ENCODE results near the gene NKX1-2. TPM values are rescaled to one million over a fixed set of nuclear protein-coding genes. Genes with fewer than 3 reads are reported as not detected.

The NKX1-2 gene
- polyA plus RNA-seq, result not detected

DNA sequence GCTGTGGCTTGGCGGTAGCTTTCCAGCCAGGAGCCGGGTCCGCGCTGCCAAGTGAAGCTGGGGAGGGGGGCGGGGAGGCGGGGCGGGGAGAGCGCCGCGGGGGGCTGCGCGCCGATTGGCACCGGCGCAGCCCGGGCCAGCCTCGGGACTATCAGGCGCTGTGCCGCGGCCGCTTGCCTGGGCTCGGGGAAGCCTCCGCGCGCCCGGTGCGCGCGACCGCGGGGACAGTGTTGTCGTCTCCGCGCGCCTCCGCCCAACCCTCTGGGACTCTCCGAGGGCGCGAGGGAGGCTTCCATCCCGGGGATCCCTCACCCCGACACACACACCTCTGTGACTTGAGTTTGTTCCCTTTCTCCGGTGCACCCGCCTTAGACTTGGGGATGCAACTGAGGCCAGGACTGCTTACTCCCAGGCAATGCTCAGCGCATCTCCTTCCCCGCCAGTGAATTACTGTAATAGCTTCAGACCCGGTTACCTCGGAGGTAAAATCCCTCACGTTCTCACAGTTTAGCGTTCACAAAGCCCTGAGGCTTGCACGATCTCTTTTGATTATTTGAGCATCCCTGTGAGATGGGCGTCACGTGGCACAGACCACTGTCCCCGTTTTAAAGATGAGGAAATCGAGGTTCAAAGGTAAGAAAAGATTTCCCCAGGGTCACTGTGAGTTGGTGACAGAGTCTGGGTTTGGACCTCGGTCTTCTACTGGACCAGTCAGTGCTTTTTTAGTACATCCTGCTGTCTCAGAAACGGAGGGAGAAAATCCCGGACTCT is at the start of gene NKX1-2:
TSS of gene NKX1-2 (minus strand) at position 24 of the 771 bp plus-strand sequence. CDS start 92 bp downstream, outside the sequence.
- peak within 1 kb of the TSS in 2 of 3 donors; percentile 50 to 76 for H3K27ac Mint-ChIP-seq
- no peaks in the 10 kb centered on the region for H3K9me3 Mint-ChIP-seq
- H3K36me3 Mint-ChIP-seq, result no peaks in the 10 kb centered on the region
- H3K27me3 Mint-ChIP-seq, result peaks cover 61% of the 10 kb centered on the region
- H3K4me3 Mint-ChIP-seq, result peak within 1 kb of the TSS; percentile 5 to 85 (median 71)
- H3K4me1 Mint-ChIP-seq, result peaks cover 15 to 19% (median 15%) of the 10 kb centered on the region in 3 donors

DNA sequence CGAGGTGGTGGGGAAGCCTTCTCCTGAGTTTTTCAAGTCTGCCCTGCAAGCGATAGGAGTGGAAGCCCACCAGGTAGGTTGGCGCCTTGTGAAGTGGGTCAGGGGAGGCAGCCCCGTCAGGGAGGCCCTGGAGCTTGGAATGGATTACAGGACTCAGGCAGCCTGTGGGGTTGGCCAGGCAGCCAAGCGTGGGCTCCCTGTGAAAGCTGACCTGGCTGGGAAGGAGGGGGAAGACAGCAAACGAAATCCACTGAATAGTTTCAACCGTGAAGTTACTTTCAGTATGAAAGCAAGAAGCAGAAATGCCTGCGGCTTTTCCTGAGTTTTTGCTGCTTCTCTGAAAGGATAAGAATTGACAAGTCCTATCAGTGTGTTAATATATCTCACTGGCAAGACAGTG is 48.2 kb upstream of the NKX1-2 start:
- Mint-ChIP-seq H3K9me3 (peaks cover 1 to 6% (median 4%) of the 10 kb centered on the region in 3 donors), H3K4me3 (peak overlapping the region in 1 of 4 donors; percentile 12), H3K36me3 (peaks cover 11% of the 10 kb centered on the region), H3K4me1 (peaks cover 0 to 5% (median 0%) of the 10 kb centered on the region in 3 donors), H3K27me3 (no peaks in the 10 kb centered on the region), H3K27ac (no peak overlapping the region)

DNA sequence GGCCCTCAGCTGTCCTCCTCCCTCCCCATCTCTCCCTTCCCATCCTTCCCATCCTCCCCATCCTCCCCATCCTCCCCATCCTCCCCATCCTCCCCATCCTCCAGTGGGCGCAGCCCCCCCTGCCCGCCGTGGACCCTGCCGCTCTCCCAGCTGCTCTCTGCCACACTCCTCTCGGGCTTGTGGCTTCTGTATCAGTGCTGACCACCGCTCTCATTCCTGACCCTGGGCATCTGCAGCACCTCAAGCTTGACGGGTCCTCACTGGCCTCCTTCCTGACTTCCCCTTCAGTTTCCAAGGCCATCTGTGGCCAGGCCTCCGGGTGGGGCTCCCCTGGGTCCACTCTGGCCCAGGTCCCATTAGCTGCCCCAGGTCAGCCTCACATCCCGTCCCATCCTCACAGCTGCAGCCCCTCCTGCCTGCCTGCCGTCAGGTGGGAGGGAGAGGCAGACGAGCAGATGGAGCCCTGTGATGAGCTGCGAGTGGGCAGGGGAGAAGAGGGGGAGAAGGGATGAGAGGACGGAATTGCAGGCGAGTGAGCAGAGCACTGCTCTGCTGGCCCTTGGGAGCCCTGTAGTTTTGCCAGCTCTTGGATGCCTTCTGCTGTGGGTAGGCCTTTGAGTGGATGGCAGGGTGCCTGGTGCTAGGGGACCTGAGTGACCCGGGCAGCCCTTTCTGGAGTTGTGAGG is 47.5 kb upstream of the NKX1-2 start:
- Mint-ChIP-seq H3K9me3 (peaks cover 1 to 6% (median 4%) of the 10 kb centered on the region in 3 donors), H3K27ac (no peak overlapping the region), H3K27me3 (no peaks in the 10 kb centered on the region)

DNA sequence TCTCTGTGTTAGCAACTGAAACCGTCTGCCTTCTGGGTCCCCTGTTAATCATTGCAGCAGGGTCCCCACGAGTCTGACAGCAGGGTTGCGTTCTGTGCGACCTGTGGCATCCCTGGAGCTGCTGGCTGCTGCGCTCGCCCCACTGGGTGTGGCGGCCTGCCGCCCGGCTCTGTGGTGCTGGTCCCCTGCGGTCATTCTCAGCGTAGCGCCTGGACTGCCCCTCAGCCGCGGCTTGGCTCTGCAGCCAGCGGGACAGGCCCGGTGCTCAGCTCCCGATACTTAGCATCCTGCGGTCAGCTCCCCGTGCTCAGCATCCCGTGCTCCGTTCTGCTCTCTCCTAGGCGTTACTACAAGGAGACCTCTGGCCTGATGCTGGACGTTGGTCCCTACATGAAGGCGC is 46.8 kb upstream of the NKX1-2 start:
- Mint-ChIP-seq H3K4me1 (peaks cover 0 to 5% (median 0%) of the 10 kb centered on the region in 3 donors), H3K4me3 (no peak overlapping the region), H3K9me3 (peaks cover 0 to 6% (median 4%) of the 10 kb centered on the region in 3 donors), H3K27me3 (no peaks in the 10 kb centered on the region), H3K27ac (no peak overlapping the region), H3K36me3 (peaks cover 7% of the 10 kb centered on the region)

More for the DNA sequence above, 47.5 kb upstream of the NKX1-2 start:
- Mint-ChIP-seq H3K4me1 (peaks cover 0 to 5% (median 0%) of the 10 kb centered on the region in 3 donors), H3K4me3 (no peak overlapping the region), H3K36me3 (peaks cover 11% of the 10 kb centered on the region)

DNA sequence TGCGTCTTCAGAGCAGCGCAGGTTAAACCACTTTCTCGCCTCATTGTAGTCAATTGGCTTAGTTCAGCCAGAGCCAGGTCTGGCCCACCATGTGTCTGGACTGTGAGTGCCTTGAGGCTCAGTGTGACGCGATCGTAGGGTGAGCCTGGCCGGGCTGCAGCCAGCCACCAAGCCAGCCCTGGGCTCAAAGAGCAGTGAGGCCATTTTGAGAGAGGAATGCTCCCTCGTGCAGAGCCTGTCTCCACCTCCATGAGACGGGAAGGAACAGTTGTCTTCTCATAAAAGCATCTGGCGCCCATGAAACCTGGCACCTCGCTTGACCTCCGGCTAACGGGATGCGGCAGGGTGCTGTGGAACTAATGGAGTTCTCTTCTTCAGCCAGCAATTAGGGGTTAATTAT is 46.3 kb upstream of the NKX1-2 start:
- Mint-ChIP-seq H3K9me3 (peaks cover 0 to 6% (median 4%) of the 10 kb centered on the region in 3 donors), H3K4me1 (peaks cover 0 to 5% (median 0%) of the 10 kb centered on the region in 3 donors), H3K4me3 (no peak overlapping the region), H3K27me3 (no peaks in the 10 kb centered on the region), H3K36me3 (peaks cover 7% of the 10 kb centered on the region), H3K27ac (peak overlapping the region in 1 of 3 donors; percentile 86)

DNA sequence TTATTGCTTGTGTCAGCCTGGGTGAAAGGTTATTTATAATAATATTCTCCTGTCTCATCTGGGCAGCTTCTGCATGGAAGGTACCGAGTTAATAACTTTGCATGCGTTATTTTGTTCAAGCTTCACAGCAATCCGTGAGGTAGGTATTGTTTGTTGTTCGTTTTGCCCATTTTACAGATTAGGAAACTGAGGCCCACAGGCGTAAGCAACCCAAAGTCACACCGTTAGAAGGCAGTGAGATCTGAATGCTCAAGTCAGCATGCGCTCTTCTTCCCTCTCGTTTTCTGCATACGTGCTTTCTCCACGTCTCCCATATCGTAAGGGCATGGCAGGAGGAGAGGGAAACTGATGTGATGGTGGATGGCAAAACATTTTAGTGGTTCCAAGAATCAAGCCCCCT is 45.9 kb upstream of the NKX1-2 start:
- no peak overlapping the region for H3K4me3 Mint-ChIP-seq
- peaks cover 0 to 3% (median 1%) of the 10 kb centered on the region in 3 donors for H3K9me3 Mint-ChIP-seq
- peaks cover 0 to 4% (median 0%) of the 10 kb centered on the region in 3 donors for H3K4me1 Mint-ChIP-seq
- no peaks in the 10 kb centered on the region for H3K27me3 Mint-ChIP-seq
- peak overlapping the region in 1 of 3 donors; percentile 86 for H3K27ac Mint-ChIP-seq
- H3K36me3 Mint-ChIP-seq, result peaks cover 3% of the 10 kb centered on the region

DNA sequence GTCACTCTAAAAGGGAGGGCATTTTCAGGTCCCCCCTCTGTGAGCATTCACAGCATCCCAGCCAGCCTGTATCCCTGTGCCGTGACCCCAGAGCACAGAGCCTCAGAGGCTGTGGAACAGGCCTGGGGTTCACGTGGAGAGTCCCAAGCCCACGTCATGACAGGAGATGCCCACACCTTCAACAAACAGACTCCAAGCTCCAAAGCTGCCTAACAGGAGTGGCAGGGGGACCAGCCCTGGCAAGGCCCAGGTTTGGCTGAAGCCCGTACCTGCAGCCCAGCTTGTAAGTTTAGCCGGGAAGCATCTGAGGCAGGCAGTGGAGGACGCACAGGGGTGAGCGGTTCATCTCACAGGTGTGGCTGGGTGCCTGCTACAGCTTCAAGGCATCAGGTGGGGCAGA is 45.3 kb upstream of the NKX1-2 start:
- Mint-ChIP-seq H3K4me1 (peaks cover 0 to 4% (median 0%) of the 10 kb centered on the region in 3 donors), H3K4me3 (no peak overlapping the region), H3K27me3 (no peaks in the 10 kb centered on the region), H3K27ac (no peak overlapping the region), H3K9me3 (no peaks in the 10 kb centered on the region), H3K36me3 (peaks cover 2% of the 10 kb centered on the region)

DNA sequence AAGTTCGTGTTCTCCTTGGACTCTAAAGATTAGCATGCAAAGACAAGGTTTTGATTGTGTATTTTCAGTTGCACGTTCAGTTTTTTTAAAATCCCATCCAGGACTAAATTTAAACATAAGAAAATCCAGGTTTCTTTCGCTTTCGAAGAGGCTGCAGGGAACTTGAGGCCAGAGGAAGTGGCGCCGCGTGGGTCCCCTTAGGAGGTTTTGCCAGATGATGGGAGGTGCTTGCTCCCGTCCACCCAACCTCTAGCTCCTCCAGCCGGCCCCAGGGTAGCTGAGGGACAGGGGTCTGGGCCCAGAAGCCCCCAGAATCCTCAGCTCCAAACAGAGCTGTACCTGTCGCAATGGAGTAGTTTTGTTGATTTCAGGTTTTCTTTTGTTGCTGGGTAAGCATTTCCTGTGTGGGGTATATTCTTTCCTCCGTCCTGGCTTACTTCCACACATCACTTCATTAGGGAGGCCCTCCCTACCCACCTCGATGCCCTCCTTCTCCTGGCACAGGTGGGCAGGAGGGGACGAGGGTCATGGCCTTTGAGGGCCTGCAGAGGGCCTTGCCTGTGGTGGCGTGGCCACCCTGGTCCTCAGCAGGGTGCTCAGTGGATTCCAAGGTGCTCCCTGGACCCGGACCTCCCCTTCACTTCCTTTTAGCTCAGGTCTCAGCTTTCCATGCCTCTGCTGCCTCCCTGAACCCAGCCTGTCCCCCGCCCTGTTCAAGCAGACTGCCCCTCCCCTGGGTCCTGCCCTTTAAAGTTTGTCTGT is 44.4 kb upstream of the NKX1-2 start:
- no peak overlapping the region for H3K27ac Mint-ChIP-seq
- H3K4me1 Mint-ChIP-seq, result peaks cover 0 to 4% (median 0%) of the 10 kb centered on the region in 3 donors
- H3K27me3 Mint-ChIP-seq, result no peaks in the 10 kb centered on the region
- H3K4me3 Mint-ChIP-seq, result peak overlapping the region in 1 of 4 donors; percentile 66
- no peaks in the 10 kb centered on the region for H3K9me3 Mint-ChIP-seq
- peaks cover 2% of the 10 kb centered on the region for H3K36me3 Mint-ChIP-seq

DNA sequence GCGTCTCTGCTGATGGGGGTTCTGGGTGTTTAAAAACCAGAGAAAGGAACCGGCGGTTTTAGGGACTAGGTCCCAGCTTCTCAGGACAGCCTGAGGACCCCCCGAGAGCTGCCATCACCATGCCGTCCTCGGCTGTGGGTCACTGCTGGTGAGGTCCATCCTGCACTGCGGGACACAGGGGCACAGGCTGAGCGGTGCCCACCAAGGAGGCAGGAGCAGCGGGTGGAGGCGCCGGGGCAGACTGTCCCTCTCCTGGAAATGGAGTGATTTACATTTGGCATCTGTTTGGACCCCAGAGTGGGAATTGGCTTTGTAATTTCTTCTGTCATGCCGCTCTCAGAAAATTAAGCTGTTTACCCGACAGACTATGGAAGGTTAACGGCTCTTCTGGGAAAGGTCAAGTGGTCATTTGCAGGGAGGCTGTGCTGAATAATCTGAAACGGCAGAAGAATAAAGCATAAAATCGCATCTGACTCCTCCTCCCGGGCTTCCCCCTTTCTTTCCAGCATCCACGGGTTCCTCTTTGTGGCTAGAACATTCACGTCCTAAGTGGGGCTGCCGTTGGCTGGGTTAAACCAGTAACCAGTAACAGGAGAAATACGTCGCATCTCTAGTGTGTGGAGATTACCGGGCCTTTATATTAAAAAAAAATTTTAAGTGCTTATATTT is 43.5 kb upstream of the NKX1-2 start:
- Mint-ChIP-seq H3K36me3 (peaks cover 2% of the 10 kb centered on the region), H3K27ac (no peak overlapping the region), H3K9me3 (no peaks in the 10 kb centered on the region), H3K4me3 (no peak overlapping the region), H3K27me3 (no peaks in the 10 kb centered on the region), H3K4me1 (peaks cover 0 to 4% (median 0%) of the 10 kb centered on the region in 3 donors)

DNA sequence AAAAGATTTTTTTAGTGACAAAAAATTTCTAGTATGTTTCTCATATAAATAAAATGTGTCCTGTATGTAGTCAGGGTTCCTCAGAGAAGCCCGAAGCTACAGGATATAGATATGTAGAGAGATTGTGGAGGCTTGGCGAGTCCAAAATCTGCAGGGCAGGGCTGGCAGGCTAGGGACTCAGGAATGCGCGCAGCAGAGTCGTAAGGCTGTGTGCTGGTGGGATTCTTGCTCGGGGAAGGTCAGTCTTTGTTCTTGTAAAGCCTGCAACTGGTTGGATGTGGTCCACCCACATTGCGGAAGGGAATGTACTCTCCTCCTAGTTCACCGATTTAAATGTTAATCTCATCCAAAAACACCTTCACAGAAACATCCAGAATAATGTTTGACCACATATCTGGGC is 42.4 kb upstream of the NKX1-2 start:
- Mint-ChIP-seq H3K36me3 (peaks cover under 1% of the 10 kb centered on the region), H3K27me3 (no peaks in the 10 kb centered on the region), H3K9me3 (no peaks in the 10 kb centered on the region), H3K4me3 (no peak overlapping the region), H3K27ac (no peak overlapping the region), H3K4me1 (peaks cover 0 to 4% (median 0%) of the 10 kb centered on the region in 3 donors)

DNA sequence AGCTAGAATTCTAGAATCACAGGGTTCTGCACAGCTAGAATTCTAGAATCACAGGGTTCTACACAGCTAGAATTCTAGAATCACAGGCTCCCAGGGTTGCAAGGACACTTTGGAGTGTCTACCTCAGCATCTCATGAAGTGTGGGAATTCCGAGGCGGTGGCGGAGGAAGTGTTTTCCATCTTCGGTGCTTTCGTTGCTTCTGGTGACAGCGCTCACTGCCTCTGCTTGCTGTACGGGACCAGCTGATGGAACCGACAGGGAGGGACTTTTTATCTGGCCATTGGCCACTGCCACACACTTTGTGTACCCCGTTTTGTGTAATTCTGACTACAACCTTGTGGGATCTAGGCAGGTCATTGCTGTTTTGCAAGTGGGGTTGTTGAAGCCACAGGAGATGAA is 41.3 kb upstream of the NKX1-2 start:
- Mint-ChIP-seq H3K4me1 (peaks cover 0 to 4% (median 0%) of the 10 kb centered on the region in 3 donors), H3K9me3 (peaks cover 0 to 3% (median 0%) of the 10 kb centered on the region in 3 donors)

DNA sequence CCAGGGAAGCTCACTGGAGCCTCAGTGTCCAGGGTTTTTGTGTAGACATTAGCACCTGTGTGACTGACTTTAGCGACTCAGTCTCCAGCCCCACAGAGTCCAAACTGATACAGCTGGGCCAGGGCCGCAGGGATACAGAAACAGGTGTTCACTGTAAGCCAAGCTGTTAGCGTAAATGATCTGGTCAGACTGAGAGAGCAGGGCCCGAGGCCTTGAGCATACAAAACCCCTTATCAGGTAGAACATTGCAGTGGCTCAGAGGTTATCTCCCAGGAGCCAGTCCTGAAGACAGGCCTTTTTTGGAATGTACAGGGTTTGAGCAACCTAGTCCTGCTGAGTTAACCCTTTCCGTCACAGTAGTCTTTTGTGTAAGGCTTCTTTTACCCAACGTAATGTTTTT is 36.8 kb upstream of the NKX1-2 start:
- Mint-ChIP-seq H3K36me3 (peaks cover 4% of the 10 kb centered on the region), H3K4me3 (no peak overlapping the region), H3K27ac (no peak overlapping the region), H3K9me3 (peaks cover 0 to 3% (median 0%) of the 10 kb centered on the region in 3 donors), H3K27me3 (no peaks in the 10 kb centered on the region), H3K4me1 (peaks cover 0 to 5% (median 1%) of the 10 kb centered on the region in 3 donors)

More for the DNA sequence above, 41.3 kb upstream of the NKX1-2 start:
- Mint-ChIP-seq H3K27me3 (no peaks in the 10 kb centered on the region), H3K36me3 (peaks cover 3% of the 10 kb centered on the region), H3K4me3 (no peak overlapping the region), H3K27ac (no peak overlapping the region)

DNA sequence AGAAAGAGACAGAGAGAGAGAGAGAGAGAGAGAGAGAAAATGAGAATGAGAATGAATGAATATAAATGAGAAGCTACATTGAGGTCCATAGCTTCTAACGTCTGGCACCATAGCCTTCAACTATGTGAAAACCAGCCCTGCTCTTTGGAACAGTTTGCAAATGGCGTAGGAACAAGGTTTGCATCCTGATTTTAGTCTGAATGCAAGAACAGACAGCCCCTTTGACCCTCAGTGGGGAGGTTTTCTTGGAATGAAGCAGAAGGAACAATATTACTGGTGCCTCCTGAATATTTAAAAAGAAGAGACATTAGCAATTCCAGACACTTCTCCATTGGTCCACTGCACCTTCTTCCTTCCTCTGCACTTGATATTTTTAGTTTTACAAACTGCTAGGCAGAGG is 34.8 kb upstream of the NKX1-2 start:
- Mint-ChIP-seq H3K4me3 (no peak overlapping the region), H3K9me3 (peaks cover 0 to 3% (median 0%) of the 10 kb centered on the region in 3 donors), H3K4me1 (peaks cover 0 to 5% (median 1%) of the 10 kb centered on the region in 3 donors), H3K36me3 (peaks cover 4% of the 10 kb centered on the region), H3K27ac (peak overlapping the region in 1 of 3 donors; percentile 73), H3K27me3 (no peaks in the 10 kb centered on the region)

DNA sequence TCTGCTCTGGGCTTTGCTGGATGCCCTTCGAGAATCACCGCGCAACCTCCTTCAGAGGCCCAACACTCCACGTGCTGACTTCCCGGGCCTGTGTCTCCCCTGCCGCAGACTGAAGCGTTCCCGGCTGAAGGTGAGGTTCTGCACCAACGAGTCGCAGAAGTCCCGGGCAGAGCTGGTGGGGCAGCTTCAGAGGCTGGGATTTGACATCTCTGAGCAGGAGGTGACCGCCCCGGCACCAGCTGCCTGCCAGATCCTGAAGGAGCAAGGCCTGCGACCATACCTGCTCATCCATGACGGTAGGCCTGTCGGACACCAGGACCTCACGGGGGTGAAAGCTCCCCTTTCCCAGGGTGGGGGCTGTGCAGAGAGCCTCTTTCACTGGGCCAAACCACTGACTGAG is 34.2 kb upstream of the NKX1-2 start:
- Mint-ChIP-seq H3K4me3 (no peak overlapping the region), H3K27ac (peak overlapping the region in 1 of 3 donors; percentile 73), H3K36me3 (peaks cover 4% of the 10 kb centered on the region), H3K27me3 (no peaks in the 10 kb centered on the region), H3K9me3 (peaks cover 0 to 3% (median 0%) of the 10 kb centered on the region in 3 donors), H3K4me1 (peaks cover 0 to 5% (median 1%) of the 10 kb centered on the region in 3 donors)
